ENCODE data around the gene DKKL1. TPM values are rescaled to one million over a fixed set of nuclear protein-coding genes. Genes with fewer than 3 reads are reported as not detected.

The DKKL1 gene
- total RNA-seq, 2 experiments from 2014 or later: 0.61 to 0.63 TPM

DNA sequence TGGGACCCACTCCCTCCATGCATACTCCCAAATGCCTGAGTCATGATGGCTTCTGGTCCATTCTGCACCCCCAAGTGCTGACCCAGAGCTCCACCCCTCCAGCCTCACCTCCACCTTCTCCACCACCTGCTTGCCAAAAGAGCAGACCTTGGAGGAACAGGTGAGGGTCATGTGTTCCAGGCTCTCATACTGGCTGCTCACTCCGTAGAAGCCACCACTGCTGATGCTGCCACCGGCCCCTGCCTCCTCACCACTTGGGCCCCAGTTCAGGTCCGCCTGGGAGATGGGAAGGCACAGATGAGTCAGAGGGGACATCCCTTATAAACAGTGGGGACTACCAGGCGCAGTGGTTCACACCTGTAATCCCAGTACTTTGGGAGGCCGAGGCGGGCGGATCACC is 20.6 kb upstream of the DKKL1 start:
- DNase-seq (ENCODE audit: low spot score): no peak
- peaks cover 60% of the 10 kb centered on the region for H3K36me3 ChIP-seq (ENCODE audit: insufficient read depth, low read length)
- H3K79me2 ChIP-seq (ENCODE audit: insufficient read depth, low read depth, low read length): peaks cover under 1% of the 10 kb centered on the region; the same call in 1 of the 2 replicates
- TF ChIP-seq EZH2phosphoT487 (IDR thresholded peaks at IDR 0.05; ENCODE audit: borderline replicate concordance, low read depth, low read length): no peak
- TF ChIP-seq, protein P1, sequence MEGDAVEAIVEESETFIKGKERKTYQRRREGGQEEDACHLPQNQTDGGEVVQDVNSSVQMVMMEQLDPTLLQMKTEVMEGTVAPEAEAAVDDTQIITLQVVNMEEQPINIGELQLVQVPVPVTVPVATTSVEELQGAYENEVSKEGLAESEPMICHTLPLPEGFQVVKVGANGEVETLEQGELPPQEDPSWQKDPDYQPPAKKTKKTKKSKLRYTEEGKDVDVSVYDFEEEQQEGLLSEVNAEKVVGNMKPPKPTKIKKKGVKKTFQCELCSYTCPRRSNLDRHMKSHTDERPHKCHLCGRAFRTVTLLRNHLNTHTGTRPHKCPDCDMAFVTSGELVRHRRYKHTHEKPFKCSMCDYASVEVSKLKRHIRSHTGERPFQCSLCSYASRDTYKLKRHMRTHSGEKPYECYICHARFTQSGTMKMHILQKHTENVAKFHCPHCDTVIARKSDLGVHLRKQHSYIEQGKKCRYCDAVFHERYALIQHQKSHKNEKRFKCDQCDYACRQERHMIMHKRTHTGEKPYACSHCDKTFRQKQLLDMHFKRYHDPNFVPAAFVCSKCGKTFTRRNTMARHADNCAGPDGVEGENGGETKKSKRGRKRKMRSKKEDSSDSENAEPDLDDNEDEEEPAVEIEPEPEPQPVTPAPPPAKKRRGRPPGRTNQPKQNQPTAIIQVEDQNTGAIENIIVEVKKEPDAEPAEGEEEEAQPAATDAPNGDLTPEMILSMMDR (conservative IDR thresholded peaks at IDR 0.05; ENCODE audit: low read length): no peak
- H3K4me3 ChIP-seq (ENCODE audit: low read depth, low read length, poor library complexity, severe bottlenecking): no peak overlapping the region
- no TSS peak for BruUV-seq (replicated peaks)
- H3K27ac ChIP-seq (ENCODE audit: low read depth, low read length, poor library complexity, severe bottlenecking): no peak overlapping the region
- no peaks in the 10 kb centered on the region for H3K9me3 ChIP-seq (ENCODE audit: low read length)
- POLR2A ChIA-PET: no interaction called here
- H4K20me1 ChIP-seq (ENCODE audit: insufficient read depth, low read length): peaks cover 10% of the 10 kb centered on the region; the same call in 1 of the 2 replicates
- CTCF ChIA-PET (ENCODE audit: unreplicated experiment): no interaction called here
- H3K9me2 ChIP-seq (ENCODE audit: insufficient read depth, low read length): no peaks in the 10 kb centered on the region
- H3K4me2 ChIP-seq (ENCODE audit: low read length): no peak overlapping the region
- no peak overlapping the region for H2AFZ ChIP-seq (ENCODE audit: low read length)
- H3K4me1 ChIP-seq (ENCODE audit: insufficient read depth, low read length, poor library complexity, severe bottlenecking): peaks cover 47% of the 10 kb centered on the region
- intact Hi-C loops (cut with micrococcal nuclease; ENCODE audit: unreplicated experiment): no loop called here

DNA sequence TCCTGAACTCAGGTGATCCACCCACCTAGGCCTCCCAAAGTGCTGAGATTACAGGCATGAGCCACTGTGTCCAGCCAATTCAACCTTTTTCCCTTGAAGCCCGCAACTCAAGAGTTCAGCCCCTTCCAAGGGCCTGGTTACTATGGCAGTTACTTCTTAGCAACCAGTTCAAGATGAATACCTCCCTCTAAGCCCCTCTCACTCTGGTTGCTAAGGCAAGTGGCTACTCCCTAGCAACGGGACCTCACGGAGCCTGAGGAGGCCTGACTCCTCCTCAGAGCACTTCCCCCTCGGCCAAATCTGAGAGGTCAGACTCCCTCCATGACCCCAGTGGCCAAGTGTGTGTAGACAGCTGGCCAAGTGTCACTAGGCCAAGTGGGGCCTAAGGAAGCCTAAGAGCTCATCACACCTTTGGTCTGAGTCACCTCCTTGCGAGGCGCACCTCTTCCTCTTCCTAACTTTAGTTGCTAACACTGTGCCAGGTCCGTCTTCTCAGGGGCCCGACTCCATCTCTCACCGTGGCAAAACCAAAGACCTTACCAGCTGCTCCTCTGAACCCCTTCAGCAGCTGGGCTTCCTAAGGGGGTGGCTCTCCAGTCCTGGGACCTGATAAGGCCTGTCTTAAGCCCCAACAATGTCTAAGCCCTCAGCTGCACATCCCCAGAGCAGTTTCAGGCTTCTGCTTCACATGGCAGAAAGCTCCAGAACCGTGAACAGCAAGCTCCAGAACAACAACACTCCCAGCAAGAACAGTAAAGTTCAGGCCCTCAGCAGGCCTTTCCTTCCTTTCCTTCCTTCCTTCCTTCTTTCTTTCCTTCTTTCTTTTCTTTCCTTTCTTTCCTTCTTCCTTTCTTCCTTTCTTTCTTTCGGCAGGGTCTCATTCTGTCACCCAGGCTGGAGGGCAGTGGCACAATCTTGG is 18.9 kb upstream of the DKKL1 start:
- Histone ChIP-seq H3K9me3 (ENCODE audit: low read length) (peaks cover 5% of the 10 kb centered on the region; the same call in 1 of the 2 replicates), H3K4me1 (ENCODE audit: insufficient read depth, low read length, poor library complexity, severe bottlenecking) (peaks cover 40% of the 10 kb centered on the region), H3K4me2 (ENCODE audit: low read length) (no peak overlapping the region), H3K27ac (ENCODE audit: low read depth, low read length, poor library complexity, severe bottlenecking) (no peak overlapping the region), H2AFZ (ENCODE audit: low read length) (no peak overlapping the region), H4K20me1 (ENCODE audit: insufficient read depth, low read length) (peaks cover 2% of the 10 kb centered on the region; the same call in 1 of the 2 replicates), H3K36me3 (ENCODE audit: insufficient read depth, low read length) (peaks cover 50% of the 10 kb centered on the region), H3K4me3 (ENCODE audit: low read depth, low read length, poor library complexity, severe bottlenecking) (no peak overlapping the region), H3K9me2 (ENCODE audit: insufficient read depth, low read length) (no peaks in the 10 kb centered on the region), H3K79me2 (ENCODE audit: insufficient read depth, low read depth, low read length) (no peaks in the 10 kb centered on the region)
- intact Hi-C loops (cut with micrococcal nuclease; ENCODE audit: unreplicated experiment): no loop called here
- BruUV-seq (replicated peaks): no TSS peak
- ChIA-PET CTCF (ENCODE audit: unreplicated experiment) (no interaction called here), POLR2A (no interaction called here)
- DNase-seq (ENCODE audit: low spot score): no peak
- no peak for TF ChIP-seq EZH2phosphoT487 (IDR thresholded peaks at IDR 0.05; ENCODE audit: borderline replicate concordance, low read depth, low read length)
- TF ChIP-seq, protein P1 (conservative IDR thresholded peaks at IDR 0.05; ENCODE audit: low read length): no peak

GRCh38 chr19:49347191-49347590 is 16.5 kb upstream of the DKKL1 start:
- POLR2A ChIA-PET: interaction anchor here (1.3 kb wide), 1 partner anchor 37 kb away, joined by 4 read pairs; no protein-coding TSS in a partner anchor

More at GRCh38 chr19:49347191-49347590, 16.5 kb upstream of the DKKL1 start:
- BruUV-seq (replicated peaks): no TSS peak
- CTCF ChIA-PET (ENCODE audit: unreplicated experiment): no interaction called here
- intact Hi-C loops (cut with micrococcal nuclease; ENCODE audit: unreplicated experiment): no loop called here
- no peaks in the 10 kb centered on the region for H4K20me1 ChIP-seq (ENCODE audit: insufficient read depth, low read length)
- peaks cover 34% of the 10 kb centered on the region for H3K36me3 ChIP-seq (ENCODE audit: insufficient read depth, low read length)
- H3K79me2 ChIP-seq (ENCODE audit: insufficient read depth, low read depth, low read length): no peaks in the 10 kb centered on the region
- DNase-seq (ENCODE audit: low spot score): no peak
- H3K4me1 ChIP-seq (ENCODE audit: insufficient read depth, low read length, poor library complexity, severe bottlenecking): peaks cover 20% of the 10 kb centered on the region
- H3K9me3 ChIP-seq (ENCODE audit: low read length): peaks cover 8% of the 10 kb centered on the region; the same call in 1 of the 2 replicates
- H3K27ac ChIP-seq (ENCODE audit: low read depth, low read length, poor library complexity, severe bottlenecking): no peak overlapping the region
- no peak overlapping the region for H3K4me2 ChIP-seq (ENCODE audit: low read length)
- no peak overlapping the region for H3K4me3 ChIP-seq (ENCODE audit: low read depth, low read length, poor library complexity, severe bottlenecking)
- TF ChIP-seq, protein P1 (conservative IDR thresholded peaks at IDR 0.05; ENCODE audit: low read length): no peak
- no peak for TF ChIP-seq EZH2phosphoT487 (IDR thresholded peaks at IDR 0.05; ENCODE audit: borderline replicate concordance, low read depth, low read length)
- H3K9me2 ChIP-seq (ENCODE audit: insufficient read depth, low read length): no peaks in the 10 kb centered on the region
- no peak overlapping the region for H2AFZ ChIP-seq (ENCODE audit: low read length)
